HepG2 (cell line): ENCODE measurements around the gene MIEF1. TPM values are rescaled to one million over a fixed set of nuclear protein-coding genes. Genes with fewer than 3 reads are reported as not detected.

Source experiments
- ATAC-seq: fragments of 200-7000 bp; cut with Tn5 transposase; 3 replicates; pipeline ENCODE4 v1.9.1; 2020; ENCODE audit warnings: mild to moderate bottlenecking, moderate library complexity
- BruUV-seq: library from RNA; stranded (reverse); fragments of 400-500 nt; replicated peaks from 2 replicates; lab custom pipeline; 2021; lab: Mats Ljungman, UMichigan
- CTCF ChIA-PET: fragments of 300-600 bp; formaldehyde crosslinking; extraction: SDS; loops from one replicate; lab custom pipeline; 2021; ENCODE audit warnings: low total read pairs, inconsistent platforms, low intra/inter-chr PET ratio; lab: Yijun Ruan, JAX
- POLR2A ChIA-PET: fragments of 350-600 bp; sonication (Branson Sonifier 250); formaldehyde crosslinking; loops from one replicate; lab custom pipeline; 2020; ENCODE audit warnings: antibody characterized with exemption, inconsistent platforms; lab: Yijun Ruan, JAX
- DNase-seq: peaks from one replicate; pipeline ENCODE4 v3.0.0-alpha.2; 2015; ENCODE audit warnings: low spot score
- FAIRE-seq: peaks from 3 replicates; lab custom pipeline; 2011; peaks lifted over from hg19 to GRCh38; lab: Jason Lieb, UNC
- H2AFZ ChIP-seq: one replicate; pipeline ENCODE4 v1.6.1; 2011; ENCODE audit warnings: low read length, inconsistent platforms
- H3K27ac ChIP-seq: fragments of 300-600 bp; 3 replicates; pipeline ENCODE4 v1.8.0; 2011; ENCODE audit warnings: mixed run types, mild to moderate bottlenecking, mixed read lengths, low read length, inconsistent platforms; ENCODE audit not compliant: insufficient read depth; ENCODE audit errors: extremely low read length
- H3K27me3 ChIP-seq, 2 experiments: fragments of 200-600 bp in 1 of 2; 2 replicates in 1 of 2; 3 replicates in 1 of 2; pipeline versions ENCODE4 v1.6.0 to v1.8.0; 2011; ENCODE audit warnings: low read length in 2 of 2, mild to moderate bottlenecking in 2 of 2, moderate library complexity in 2 of 2, inconsistent platforms in 1 of 2; ENCODE audit not compliant: insufficient read depth in 2 of 2, control insufficient read depth in 1 of 2
- H3K36me3 ChIP-seq, 2 experiments: fragments of 200-600 bp in 1 of 2; replicated peaks in 1 of 2; 2 replicates in 1 of 2; 3 replicates in 1 of 2; pipeline versions ENCODE4 v1.5.1 to v1.8.0; 2011; ENCODE audit warnings: low read length in 2 of 2, inconsistent platforms in 1 of 2; ENCODE audit not compliant: insufficient read depth in 2 of 2, control insufficient read depth in 1 of 2
- H3K4me1 ChIP-seq: 2 replicates; pipeline ENCODE4 v1.5.1; 2012; ENCODE audit warnings: low read length, inconsistent platforms; ENCODE audit not compliant: insufficient read depth
- H3K4me2 ChIP-seq: 2 replicates; pipeline ENCODE4 v1.6.0; 2011; ENCODE audit warnings: low read depth, low read length, inconsistent platforms
- H3K4me3 ChIP-seq, 3 experiments: fragments of 200-600 bp in 1 of 3; sonication (generic), shearing (Covaris generic) in 1 of 3; replicated peaks in 1 of 3; 2 replicates each; pipeline ENCODE4 v1.5.1; 2011 to 2016; ENCODE audit warnings: low read length in 3 of 3, inconsistent platforms in 2 of 3, low read depth in 2 of 3, mild to moderate bottlenecking in 2 of 3, control low read depth in 1 of 3, mixed read lengths in 1 of 3; ENCODE audit not compliant: insufficient read depth in 1 of 3
- H3K79me2 ChIP-seq: one replicate; pipeline ENCODE4 v1.6.1; 2011; ENCODE audit warnings: low read length, inconsistent platforms; ENCODE audit not compliant: insufficient read depth
- H3K9ac ChIP-seq: 2 replicates; pipeline ENCODE4 v1.6.0; 2011; ENCODE audit warnings: mild to moderate bottlenecking, low read depth, low read length, inconsistent platforms; ENCODE audit not compliant: insufficient read depth
- H3K9me3 ChIP-seq: 2 replicates; pipeline ENCODE4 v1.5.1; 2012; ENCODE audit warnings: mild to moderate bottlenecking, low read length
- H4K20me1 ChIP-seq: 2 replicates; pipeline ENCODE4 v1.6.0; 2011; ENCODE audit warnings: inconsistent platforms, mild to moderate bottlenecking, low read length, moderate library complexity; ENCODE audit not compliant: insufficient read depth
- AKAP8 ChIP-seq: sonication (generic); formaldehyde crosslinking; IDR thresholded peaks from 2 replicates; pipeline ENCODE4 v1.5.1; 2020; ENCODE audit warnings: mild to moderate bottlenecking, missing genetic modification reagents
- CBX5 ChIP-seq: sonication (generic); formaldehyde crosslinking; IDR thresholded peaks from 2 replicates; pipeline ENCODE4 v1.4.0; 2020; ENCODE audit warnings: missing genetic modification reagents, borderline replicate concordance
- PAWR ChIP-seq: sonication (generic); formaldehyde crosslinking; IDR thresholded peaks from 2 replicates; pipeline ENCODE4 v1.4.0; 2020; ENCODE audit warnings: missing genetic modification reagents, mild to moderate bottlenecking, borderline replicate concordance
- PRDM4 ChIP-seq: sonication (generic); formaldehyde crosslinking; IDR thresholded peaks from 2 replicates; pipeline ENCODE4 v1.9.0; 2021; ENCODE audit warnings: missing genetic modification reagents, borderline replicate concordance
- RAD21 ChIP-seq: fragments of 450-650 bp; formaldehyde crosslinking; IDR thresholded peaks from 2 replicates; pipeline ENCODE4 v1.5.0; 2020; ENCODE audit warnings: mild to moderate bottlenecking
- RBAK ChIP-seq: sonication (generic); formaldehyde crosslinking; IDR thresholded peaks from 2 replicates; pipeline ENCODE4 v1.5.1; 2020; ENCODE audit warnings: mild to moderate bottlenecking, missing genetic modification reagents
- RBFOX2 ChIP-seq: fragments of 200-400 bp; formaldehyde crosslinking; IDR thresholded peaks from 2 replicates; pipeline ENCODE4 v1.6.1; 2017; ENCODE audit warnings: low read depth, mild to moderate bottlenecking, low read length
- RXRB ChIP-seq: IDR thresholded peaks from 2 replicates; pipeline ENCODE4 v1.6.1; 2016; ENCODE audit warnings: borderline replicate concordance, missing genetic modification reagents, missing compliant biosample characterization
- ZNF160 ChIP-seq: sonication (generic); formaldehyde crosslinking; IDR thresholded peaks from 2 replicates; pipeline ENCODE4 v1.8.0; 2022; ENCODE audit warnings: mild to moderate bottlenecking, inconsistent platforms, missing genetic modification reagents
- ZNF275 ChIP-seq: sonication (generic); formaldehyde crosslinking; IDR thresholded peaks from 2 replicates; pipeline ENCODE4 v1.8.0; 2022; ENCODE audit warnings: missing genetic modification reagents, mild to moderate bottlenecking, inconsistent platforms, borderline replicate concordance
- ZNF430 ChIP-seq: sonication (generic); formaldehyde crosslinking; IDR thresholded peaks from 2 replicates; pipeline ENCODE4 v1.9.0; 2021; ENCODE audit warnings: mild to moderate bottlenecking, missing genetic modification reagents
- ZNF83 ChIP-seq: sonication (generic); formaldehyde crosslinking; IDR thresholded peaks from 2 replicates; pipeline ENCODE4 v1.4.0; 2020; ENCODE audit warnings: missing genetic modification reagents, mild to moderate bottlenecking, borderline replicate concordance
- ZSCAN29 ChIP-seq: sonication (generic); formaldehyde crosslinking; conservative IDR thresholded peaks from 2 replicates; pipeline ENCODE4 v1.4.0; 2020; ENCODE audit warnings: mild to moderate bottlenecking, missing genetic modification reagents
- WGBS: methylation state at CpG from one replicate; pipeline ENCODE4 v1.1.6; 2017; ENCODE audit warnings: low lambda C conversion rate; 5-methylcytosine and 5-hydroxymethylcytosine counted together
- in situ Hi-C: cut with HindIII; loops from 2 replicates; pipeline ENCODE4 v1.10.0; 2017; ENCODE audit warnings: low pct_unique_long_range_greater_than_20kb; ENCODE audit not compliant: extremely low pct_ligation_motif_present
- intact Hi-C: fragments of 100-400 bp; cut with micrococcal nuclease; formaldehyde crosslinking; loops from one replicate; pipeline ENCODE4 v1.10.0; 2022; ENCODE audit not compliant: unreplicated experiment
- polyA plus RNA-seq, 8 experiments: library from polyadenylated mRNA; depleted of rRNA in 3 of 8; stranded (reverse) in 7 of 8; unstranded in 1 of 8; fragments of >200 nt; fragmentation: Illumina TruSeq in 4 of 8; extraction: Trizol in 4 of 8; gene quantifications; 2 replicates each; pipeline versions ENCODE4 v1.2.1 to v1.2.3, GENCODE V29; 2011 to 2016; ENCODE audit warnings: low read depth in 4 of 8, missing spikeins in 1 of 8, mixed read lengths in 1 of 8; ENCODE audit not compliant: insufficient read depth in 1 of 8
- total RNA-seq, 5 experiments: library from RNA; depleted of rRNA; stranded (reverse); fragments of >200 nt; fragmentation: Illumina TruSeq; extraction: Trizol; gene quantifications; 2 replicates each; pipeline ENCODE4 v1.2.3, GENCODE V29; 2016; ENCODE audit warnings: low read depth in 1 of 5
- TF ChIP-seq, protein P1 (sequence below): sonication (generic); formaldehyde crosslinking; IDR thresholded peaks from 2 replicates; pipeline ENCODE4 v1.8.0; 2022; ENCODE audit warnings: missing genetic modification reagents, mild to moderate bottlenecking, moderate library complexity, borderline replicate concordance

The MIEF1 gene
- total and polyA plus RNA-seq, 2 of the 13 experiments (the other 11 are each of a cell fraction or from before 2014, with no cell fraction given) = 21.7 to 34.8 TPM

DNA sequence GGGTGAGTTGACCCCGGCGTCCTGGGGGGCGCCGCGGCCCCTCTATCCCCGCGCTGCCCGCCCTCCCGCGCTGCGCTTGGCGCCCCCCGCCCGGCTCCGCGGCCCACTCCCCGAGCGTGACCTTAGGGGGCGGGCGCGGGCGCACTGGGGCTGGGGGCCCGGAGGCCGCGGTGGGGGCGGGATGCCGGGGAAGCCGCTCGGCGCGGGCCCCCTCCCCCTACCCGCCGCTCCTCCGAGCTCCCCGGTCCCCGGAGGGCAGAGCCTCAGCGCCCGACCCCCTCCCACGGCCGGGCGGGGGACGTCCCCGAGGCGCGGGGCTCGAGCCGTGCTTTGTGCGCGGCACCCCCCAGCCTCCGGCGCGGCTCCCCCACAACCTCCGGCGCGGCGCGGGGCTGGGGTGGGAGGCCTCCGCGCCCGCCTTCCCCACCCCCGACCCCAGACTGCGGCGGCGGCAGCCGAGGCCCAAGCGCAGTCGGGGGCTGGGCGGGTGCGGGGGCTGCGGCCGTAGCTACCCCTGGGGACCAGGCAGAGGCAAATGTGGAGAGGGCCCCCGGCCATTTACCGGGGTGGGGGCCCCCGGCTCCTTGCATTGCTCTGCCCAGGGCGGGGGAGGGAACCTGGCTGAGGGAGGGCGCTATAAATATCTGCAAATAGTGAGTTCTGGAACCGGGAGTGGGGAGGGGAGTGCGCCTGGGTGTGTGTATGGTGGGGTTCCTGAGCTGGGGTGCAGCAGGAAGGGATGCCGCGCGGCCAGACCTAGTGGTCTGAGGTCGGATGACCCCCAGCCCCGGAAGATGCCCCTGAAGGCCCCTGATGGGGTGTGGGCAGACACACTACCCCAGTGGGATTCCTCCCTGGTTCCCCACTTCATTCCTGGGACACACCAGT, 44.3 kb upstream of the MIEF1 start (continued):
- TF ChIP-seq, protein P1, sequence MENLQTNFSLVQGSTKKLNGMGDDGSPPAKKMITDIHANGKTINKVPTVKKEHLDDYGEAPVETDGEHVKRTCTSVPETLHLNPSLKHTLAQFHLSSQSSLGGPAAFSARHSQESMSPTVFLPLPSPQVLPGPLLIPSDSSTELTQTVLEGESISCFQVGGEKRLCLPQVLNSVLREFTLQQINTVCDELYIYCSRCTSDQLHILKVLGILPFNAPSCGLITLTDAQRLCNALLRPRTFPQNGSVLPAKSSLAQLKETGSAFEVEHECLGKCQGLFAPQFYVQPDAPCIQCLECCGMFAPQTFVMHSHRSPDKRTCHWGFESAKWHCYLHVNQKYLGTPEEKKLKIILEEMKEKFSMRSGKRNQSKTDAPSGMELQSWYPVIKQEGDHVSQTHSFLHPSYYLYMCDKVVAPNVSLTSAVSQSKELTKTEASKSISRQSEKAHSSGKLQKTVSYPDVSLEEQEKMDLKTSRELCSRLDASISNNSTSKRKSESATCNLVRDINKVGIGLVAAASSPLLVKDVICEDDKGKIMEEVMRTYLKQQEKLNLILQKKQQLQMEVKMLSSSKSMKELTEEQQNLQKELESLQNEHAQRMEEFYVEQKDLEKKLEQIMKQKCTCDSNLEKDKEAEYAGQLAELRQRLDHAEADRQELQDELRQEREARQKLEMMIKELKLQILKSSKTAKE (CRISPR knock-in tag) = no peak
- TF ChIP-seq, all 625 proteins: peak for 0

DNA sequence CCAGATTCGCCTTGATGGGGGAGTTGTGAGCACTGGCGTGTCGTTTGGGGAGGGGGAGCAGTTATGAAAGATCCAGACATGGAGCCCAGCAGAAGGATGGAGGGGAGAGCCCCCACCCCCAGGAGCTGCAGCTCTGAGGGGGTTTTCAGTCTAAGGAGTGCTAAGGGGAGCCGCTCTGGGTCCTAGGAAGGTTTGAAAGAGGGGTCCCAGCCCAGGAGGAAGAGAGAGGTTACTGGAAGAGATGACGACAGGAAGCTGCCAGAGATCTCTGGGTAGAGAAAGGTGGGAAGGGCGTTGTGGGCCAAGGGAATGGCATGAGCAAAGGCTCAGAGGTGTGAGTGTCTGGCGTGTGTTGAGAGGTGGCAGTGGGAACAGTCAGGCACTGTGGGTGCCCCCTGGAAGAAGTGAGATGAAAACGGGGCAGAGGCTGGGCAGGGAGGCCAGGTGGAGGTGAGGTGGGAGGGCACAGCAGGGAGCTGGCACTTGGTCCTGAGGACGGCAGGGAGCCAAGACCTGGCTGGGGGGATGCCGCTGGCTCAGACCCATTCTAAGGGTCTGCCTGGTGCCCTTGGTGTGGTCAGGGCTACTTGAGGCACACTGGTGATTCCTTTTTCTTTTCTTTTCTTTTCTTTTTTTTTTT, 43.5 kb upstream of the MIEF1 start:
- peaks cover 6 to 41% of the 10 kb centered on the region in 2 experiments; a peak in 4 of 5 replicates for H3K27me3 ChIP-seq
- no peak for TF ChIP-seq ZNF275 (CRISPR knock-in tag)
- no peak for TF ChIP-seq ZNF160
- TF ChIP-seq RAD21 (CRISPR knock-in tag) = no peak
- no peak for TF ChIP-seq RXRB
- no peak for TF ChIP-seq RBFOX2
- no peak for TF ChIP-seq PAWR (CRISPR knock-in tag)
- no peak for TF ChIP-seq CBX5 (CRISPR knock-in tag)
- no peak for TF ChIP-seq ZNF430 (CRISPR knock-in tag)
- TF ChIP-seq ZSCAN29 (CRISPR knock-in tag) = no peak
- no peak for TF ChIP-seq RBAK (CRISPR knock-in tag)
- TF ChIP-seq PRDM4 (CRISPR knock-in tag) = no peak
- TF ChIP-seq ZNF83 (CRISPR knock-in tag) = no peak
- no peak for TF ChIP-seq AKAP8 (CRISPR knock-in tag)
- TF ChIP-seq, all 625 proteins: peak for 0
- CTCF ChIA-PET = no interaction called here
- no TSS peak for BruUV-seq
- Histone ChIP-seq H3K4me3 (no peak overlapping the region), H3K79me2 (no peaks in the 10 kb centered on the region), H3K9me3 (no peaks in the 10 kb centered on the region), H4K20me1 (no peaks in the 10 kb centered on the region), H3K9ac (no peak overlapping the region), H3K4me1 (peaks cover 7% of the 10 kb centered on the region; the same call in 1 of the 2 replicates), H3K4me2 (no peak overlapping the region), H3K27ac (no peak overlapping the region), H3K36me3 (no peaks in the 10 kb centered on the region), H2AFZ (no peak overlapping the region)
- POLR2A ChIA-PET = no interaction called here
- intact Hi-C loops (no loop called here), in situ Hi-C loops (no loop called here)
- 29% methylated on average over 9 of the region's 10 CpGs for WGBS
- DNase-seq = no peak
- ATAC-seq = no peak
- no peak for FAIRE-seq
